ENCODE data around the gene PCSK6. TPM values are rescaled to one million over a fixed set of nuclear protein-coding genes. Genes with fewer than 3 reads are reported as not detected.

Gene PCSK6
- total RNA-seq, 1 experiment from 2014 or later: 10.6 TPM

- DNase-seq (ENCODE audit: low read depth, low spot score): no peak
- Histone ChIP-seq H3K27ac (ENCODE audit: low read length) (no peak overlapping the region), H3K36me3 (ENCODE audit: control insufficient read depth, insufficient read depth, low read length) (no peaks in the 10 kb centered on the region), H3K4me3 (ENCODE audit: low read depth in 2 of 2, low read length in 2 of 2) (no peak overlapping the region), H3K9me3 (ENCODE audit: control insufficient read depth, insufficient read depth, low read depth, low read length) (no peaks in the 10 kb centered on the region), H3K27me3 (ENCODE audit: control insufficient read depth, insufficient read depth, low read length) (no peaks in the 10 kb centered on the region), H3K4me1 (ENCODE audit: control insufficient read depth, insufficient read depth, low read length) (no peaks in the 10 kb centered on the region)
- ChIA-PET CTCF (interaction anchor here (0.6 kb wide), 1 partner anchor 13 kb away, joined by 3 read pairs; no protein-coding TSS in a partner anchor), POLR2A (no interaction called here)
- BruUV-seq (replicated peaks): no TSS peak
- TF ChIP-seq SIN3A (IDR thresholded peaks at IDR 0.05; ENCODE audit: borderline replicate concordance, insufficient read depth, low read depth, low read length): no peak
- no peak for TF ChIP-seq TCF7L2 (IDR thresholded peaks at IDR 0.05; ENCODE audit: low read depth, low read length)
- TF ChIP-seq CTCF (IDR thresholded peaks at IDR 0.05): no peak
- TF ChIP-seq POLR2AphosphoS5 (IDR thresholded peaks at IDR 0.05; ENCODE audit: low read depth, low read length): no peak
- no peak for TF ChIP-seq REST (IDR thresholded peaks at IDR 0.05; ENCODE audit: insufficient read depth in 1 of 2, low read depth in 2 of 2, low read length in 1 of 2)
- intact Hi-C loops (cut with micrococcal nuclease; ENCODE audit: unreplicated experiment) (no loop called here), in situ Hi-C loops (cut with HindIII; ENCODE audit: low pct_unique_long_range_greater_than_20kb, low sequenced_read_pairs) (no loop called here)
- no peak for ATAC-seq
Measured at GRCh38 chr15:101313041-101313761, 176.3 kb downstream of the PCSK6 start.

- TF ChIP-seq POLR2AphosphoS5 (IDR thresholded peaks at IDR 0.05; ENCODE audit: low read depth, low read length): no peak
- no peak for TF ChIP-seq TCF7L2 (IDR thresholded peaks at IDR 0.05; ENCODE audit: low read depth, low read length)
- no peak for TF ChIP-seq CTCF (IDR thresholded peaks at IDR 0.05)
- no peak for TF ChIP-seq REST (IDR thresholded peaks at IDR 0.05; ENCODE audit: insufficient read depth in 1 of 2, low read depth in 2 of 2, low read length in 1 of 2)
- no peak for TF ChIP-seq SIN3A (IDR thresholded peaks at IDR 0.05; ENCODE audit: borderline replicate concordance, insufficient read depth, low read depth, low read length)
- H3K27ac ChIP-seq (ENCODE audit: low read length): no peak overlapping the region
- H3K9me3 ChIP-seq (ENCODE audit: control insufficient read depth, insufficient read depth, low read depth, low read length): no peaks in the 10 kb centered on the region
- ATAC-seq: no peak
- intact Hi-C loops (cut with micrococcal nuclease; ENCODE audit: unreplicated experiment) (no loop called here), in situ Hi-C loops (cut with HindIII; ENCODE audit: low pct_unique_long_range_greater_than_20kb, low sequenced_read_pairs) (no loop called here)
- BruUV-seq (replicated peaks): no TSS peak
- no peaks in the 10 kb centered on the region for H3K4me1 ChIP-seq (ENCODE audit: control insufficient read depth, insufficient read depth, low read length)
- no peak for DNase-seq (ENCODE audit: low read depth, low spot score)
- H3K36me3 ChIP-seq (ENCODE audit: control insufficient read depth, insufficient read depth, low read length): no peaks in the 10 kb centered on the region
- H3K4me3 ChIP-seq (ENCODE audit: low read depth in 2 of 2, low read length in 2 of 2): no peak overlapping the region
- CTCF ChIA-PET: no interaction called here
- no peaks in the 10 kb centered on the region for H3K27me3 ChIP-seq (ENCODE audit: control insufficient read depth, insufficient read depth, low read length)
- POLR2A ChIA-PET: no interaction called here
Measured at GRCh38 chr15:101310508-101310907, 179.0 kb downstream of the PCSK6 start.

Measured in Panc1 (cell line).